NCI-H748 treated with DMSO at 0.1 percent for 48 hours (cell line): ENCODE results near the gene SLC7A6OS.
"Not testable (repeated sequence)": the region's sequence is repeated elsewhere in the genome, so short reads cannot be mapped to it uniquely, and the experiment has no call there.

ENCODE experiments used
- DNase-seq: peaks from one replicate; lab custom pipeline; 2025; lab: John Stamatoyannopoulos, UW

The SLC7A6OS gene

GRCh38 chr16:68298907-68299561 is 11.7 kb downstream of the SLC7A6OS start:
- no peak for DNase-seq

DNA sequence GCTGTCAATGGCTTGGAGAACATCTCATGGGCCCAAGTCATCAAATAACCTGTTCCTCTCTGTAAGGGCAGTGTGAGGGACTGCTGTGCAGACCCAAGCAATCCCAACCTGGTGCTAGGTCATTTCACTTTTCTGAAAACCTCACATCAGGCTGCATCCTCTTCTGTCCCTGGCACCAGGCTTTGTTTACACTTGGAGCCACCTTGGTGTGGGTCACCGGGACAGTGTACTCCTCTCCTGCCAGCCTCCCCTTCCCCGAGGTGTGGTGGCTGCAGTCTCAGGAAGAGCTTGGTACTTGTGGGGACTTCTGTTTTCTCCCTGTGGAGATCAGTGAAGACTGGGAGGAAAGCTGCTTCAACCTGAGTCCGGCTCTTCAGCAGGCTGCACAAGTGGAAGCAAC is 12.4 kb downstream of the SLC7A6OS start:
- no peak for DNase-seq

DNA sequence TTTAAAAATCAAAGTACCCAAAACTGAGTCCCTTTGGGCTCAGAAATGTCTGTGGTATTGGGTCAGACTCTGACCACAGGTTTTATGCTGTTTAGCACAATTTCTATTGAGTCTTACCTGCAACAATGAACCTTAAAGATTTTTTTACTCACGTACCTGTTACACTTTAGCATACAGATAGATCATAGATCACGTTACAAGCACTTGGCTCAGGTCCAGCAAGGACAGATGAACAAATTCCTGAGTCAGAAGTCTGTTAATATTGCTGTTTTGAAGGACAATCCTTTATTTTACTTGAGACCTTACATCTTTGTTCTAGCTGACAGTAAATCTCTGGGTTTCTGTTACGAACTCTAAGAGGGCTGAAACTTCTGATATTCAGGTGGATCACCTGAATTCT is 12.8 kb downstream of the SLC7A6OS start:
- no peak for DNase-seq

- DNase-seq, result no peak
These were observed 14.1 kb downstream of the SLC7A6OS start for GRCh38 chr16:68296693-68297092.

DNA sequence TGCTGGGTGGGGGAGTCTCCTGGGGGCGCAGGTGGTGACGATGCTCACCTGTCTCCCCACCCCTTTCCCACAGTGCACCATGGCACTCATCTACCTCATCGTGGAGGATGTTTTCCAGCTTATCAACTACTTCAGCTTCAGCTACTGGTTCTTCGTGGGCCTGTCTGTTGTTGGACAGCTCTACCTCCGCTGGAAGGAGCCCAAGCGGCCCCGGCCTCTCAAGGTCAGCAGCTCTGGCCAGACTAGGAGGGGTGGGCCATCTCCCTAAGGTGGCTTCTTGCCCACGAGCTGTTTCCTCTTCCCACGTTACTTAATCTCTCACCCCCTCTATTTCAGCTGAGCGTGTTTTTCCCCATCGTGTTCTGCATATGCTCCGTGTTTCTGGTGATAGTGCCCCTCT is 14.5 kb downstream of the SLC7A6OS start:
- DNase-seq, result no peak

GRCh38 chr16:68292425-68292824 is 18.3 kb downstream of the SLC7A6OS start:
- no peak for DNase-seq

GRCh38 chr16:68291227-68291626 is 19.5 kb downstream of the SLC7A6OS start:
- no peak for DNase-seq

GRCh38 chr16:68290450-68290849 is 20.3 kb downstream of the SLC7A6OS start:
- DNase-seq, result no peak

DNA sequence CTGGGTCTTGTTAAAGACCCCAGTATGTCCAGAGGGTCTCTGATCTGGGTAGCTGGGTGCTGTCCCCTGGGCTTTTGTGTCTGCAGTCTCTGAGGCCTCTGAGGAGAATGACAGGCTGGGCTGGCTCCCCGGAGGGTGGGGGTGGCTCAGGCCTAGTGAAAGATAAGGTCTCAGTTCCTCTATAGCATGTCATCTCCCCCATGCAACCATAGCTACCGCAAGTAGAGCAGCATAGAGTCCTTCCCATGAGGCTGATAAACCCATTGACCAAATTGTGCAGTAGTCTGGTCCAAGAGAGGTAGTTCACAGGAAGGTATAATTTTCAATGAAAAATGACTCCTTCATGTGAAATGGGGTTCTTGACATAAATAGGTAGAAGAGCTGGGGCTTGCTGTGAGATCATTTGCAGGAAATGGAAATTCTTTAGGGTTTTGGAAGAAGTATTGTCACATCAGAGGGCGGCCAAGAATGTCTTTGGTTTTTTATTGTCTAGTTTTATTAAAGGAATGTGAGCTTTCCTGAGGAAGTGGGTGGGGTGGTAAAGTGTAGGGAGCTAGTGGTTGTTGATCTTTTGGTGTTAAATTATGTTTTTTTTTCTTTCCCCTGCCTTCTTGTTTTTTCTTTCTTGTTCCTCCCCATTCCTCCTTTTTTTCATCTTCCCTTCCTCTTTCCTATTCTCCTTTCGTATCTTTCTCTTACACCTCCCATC is 21.0 kb downstream of the SLC7A6OS start:
- DNase-seq, result no peak

DNA sequence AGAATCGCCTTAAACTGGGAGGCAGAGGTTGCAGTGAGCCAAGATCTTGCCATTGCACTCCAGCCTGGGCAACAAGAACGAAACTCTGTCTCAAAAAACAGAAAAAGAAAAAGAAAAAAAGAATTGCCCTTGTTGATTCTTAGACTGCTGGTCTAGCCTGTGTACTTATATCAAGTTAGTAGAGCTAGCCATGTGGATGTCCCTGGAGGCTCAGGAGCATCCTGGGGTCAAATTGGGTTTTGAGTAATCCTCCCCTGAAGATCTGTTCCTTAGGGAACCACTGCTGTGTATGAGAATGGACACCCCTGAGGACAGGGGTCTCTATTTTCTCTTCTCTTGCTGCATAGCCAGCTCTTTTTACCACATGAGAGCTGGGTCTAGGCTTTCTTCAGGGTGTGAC is 21.5 kb downstream of the SLC7A6OS start:
- DNase-seq, result no peak

DNA sequence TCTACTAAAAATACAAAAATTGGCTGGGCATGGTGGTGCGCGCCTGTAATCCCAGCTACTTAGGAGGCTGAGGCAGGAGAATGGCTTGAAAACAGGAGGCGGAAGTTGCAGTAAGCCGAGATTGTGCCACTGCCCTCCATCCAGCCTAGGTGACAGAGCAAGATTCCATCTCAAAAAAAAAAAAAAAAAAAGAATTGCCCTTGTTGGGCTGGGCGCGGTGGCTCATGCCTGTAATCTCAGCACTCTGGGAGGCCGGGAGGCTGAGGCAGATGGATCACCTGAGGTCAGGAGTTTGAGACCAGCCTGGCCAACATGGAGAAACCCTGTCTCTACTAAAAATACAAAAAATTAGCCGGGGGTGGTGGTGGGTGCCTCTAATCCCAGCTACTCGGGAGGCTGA is 21.9 kb downstream of the SLC7A6OS start:
- not testable (repeated sequence) for DNase-seq

DNA sequence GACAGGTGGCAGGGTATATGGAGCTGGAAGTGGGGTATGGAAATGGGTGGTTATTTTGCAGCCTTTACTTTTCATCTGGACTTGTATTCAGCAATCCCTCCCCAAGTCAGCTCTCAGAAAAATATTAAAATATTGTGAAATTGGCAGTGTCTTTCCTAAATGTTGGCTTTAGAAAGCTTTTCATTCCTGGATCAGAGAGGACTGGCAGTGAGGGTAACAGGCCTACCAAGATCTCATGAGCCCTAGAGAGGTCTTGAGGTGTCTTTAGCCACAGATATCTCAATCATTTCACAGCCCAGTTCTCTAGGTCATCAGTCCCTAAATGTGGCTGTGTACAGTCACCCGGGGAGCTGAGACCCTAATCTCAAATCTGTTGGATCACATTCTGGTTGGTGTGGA is 22.5 kb downstream of the SLC7A6OS start:
- no peak for DNase-seq

DNA sequence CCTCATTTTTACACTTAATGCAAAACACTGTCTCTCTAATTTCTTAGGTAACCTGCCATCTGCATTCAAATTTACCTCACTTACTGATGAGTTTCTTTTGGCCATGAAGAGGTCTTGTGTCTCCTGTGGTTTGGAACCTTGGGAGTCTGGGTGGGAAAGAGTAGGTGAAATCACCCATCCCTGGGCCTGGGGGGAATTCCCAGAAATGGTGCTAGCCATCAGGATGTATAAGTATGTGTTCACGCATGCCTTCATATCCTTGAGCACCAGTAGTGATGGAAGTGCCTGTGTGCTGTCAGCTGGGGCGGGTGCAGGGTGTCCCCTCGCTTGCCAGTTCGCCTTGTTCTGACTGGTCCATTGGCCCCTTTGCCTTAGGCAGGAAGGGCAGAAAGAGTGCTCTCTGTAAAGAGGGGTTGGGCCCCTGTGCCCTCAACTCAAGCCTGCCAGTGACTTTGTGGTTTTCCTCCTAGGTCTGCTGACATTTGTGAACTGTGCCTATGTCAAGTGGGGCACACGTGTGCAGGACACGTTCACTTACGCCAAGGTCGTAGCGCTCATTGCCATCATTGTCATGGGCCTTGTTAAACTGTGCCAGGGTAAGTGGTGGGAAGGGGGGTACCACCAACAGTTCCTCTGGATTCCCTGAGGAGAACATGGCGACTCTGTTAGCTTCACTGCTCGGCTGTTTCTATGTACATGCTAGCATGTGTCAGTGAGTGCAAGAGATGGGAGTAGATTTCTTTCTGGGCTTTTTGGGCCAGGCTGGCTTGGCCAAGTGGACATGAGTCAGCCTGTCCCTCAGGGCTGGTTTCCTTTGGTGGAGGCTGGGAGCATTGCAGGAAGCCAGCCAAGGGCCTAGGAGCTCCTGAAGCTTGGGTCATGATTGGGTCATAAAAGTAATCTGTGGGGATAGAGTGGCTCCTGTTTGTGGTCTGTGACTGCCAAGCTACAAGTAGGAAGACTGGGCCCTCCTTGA is 23.2 kb downstream of the SLC7A6OS start:
- DNase-seq, result no peak

DNA sequence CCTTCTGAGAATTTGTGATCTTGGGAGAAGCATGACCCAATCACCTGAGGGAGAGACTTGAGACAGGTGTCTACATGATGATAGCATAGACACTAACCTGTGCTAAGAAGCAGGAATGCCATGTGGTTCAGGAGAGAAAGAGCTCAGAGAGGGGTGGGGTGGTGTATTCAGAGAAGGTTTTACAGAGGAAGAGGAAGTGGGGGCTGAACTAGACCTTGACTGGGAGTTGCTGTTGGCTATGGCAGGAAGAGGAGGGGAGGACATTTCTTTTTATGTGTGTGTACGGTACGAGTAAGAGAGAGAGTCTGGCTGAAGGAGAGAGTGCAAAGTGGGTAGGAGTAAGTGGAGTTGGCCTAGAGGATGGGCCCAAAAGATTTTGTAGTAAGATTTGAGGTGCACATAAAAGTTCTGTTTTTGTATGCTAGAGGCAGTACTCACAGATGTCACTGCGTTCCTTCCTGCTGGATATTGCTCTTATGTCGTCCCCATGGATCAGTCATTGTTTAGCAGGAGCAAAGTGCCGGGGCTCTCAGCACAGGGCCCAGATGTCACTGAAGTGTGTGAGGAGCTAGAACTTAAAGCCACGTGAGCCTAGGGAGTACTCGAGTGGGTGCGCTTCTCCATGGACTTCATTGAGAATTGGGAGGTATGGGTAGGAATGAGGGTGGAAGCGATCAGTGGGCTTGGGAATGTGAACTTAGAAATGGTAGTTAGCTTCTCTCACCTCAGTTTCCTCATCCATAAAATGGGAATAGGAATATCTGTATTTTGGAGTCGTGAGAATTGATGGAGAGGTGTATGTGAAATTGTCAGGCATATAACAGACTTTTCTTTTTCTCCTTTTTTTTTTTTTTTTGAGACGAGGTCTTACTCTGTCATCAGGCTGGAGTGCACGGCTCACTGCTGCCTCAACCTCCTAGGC is 24.3 kb downstream of the SLC7A6OS start:
- DNase-seq, result no peak

DNA sequence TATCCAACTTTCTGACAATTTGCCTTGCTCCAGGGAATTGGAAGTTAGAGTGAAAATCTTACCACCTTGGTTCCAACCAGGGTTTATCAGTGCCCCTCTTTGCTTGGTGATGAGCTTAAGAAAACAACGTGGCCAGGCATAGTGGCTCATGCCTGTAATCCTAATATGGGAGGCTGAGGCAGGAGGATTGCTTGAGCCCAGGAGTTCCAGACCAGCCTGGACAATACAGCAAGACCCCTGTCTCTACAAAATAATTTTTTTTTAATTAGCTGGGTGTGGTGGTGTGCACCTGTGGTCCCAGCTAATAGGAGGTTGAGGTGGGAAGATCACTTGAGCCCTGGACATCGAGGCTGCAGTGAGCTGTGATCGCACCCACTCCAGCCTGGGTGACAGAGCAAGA is 25.1 kb downstream of the SLC7A6OS start:
- no peak for DNase-seq

- no peak for DNase-seq
These were observed 25.9 kb downstream of the SLC7A6OS start for GRCh38 chr16:68284847-68285246.

GRCh38 chr16:68283801-68284598 is 26.7 kb downstream of the SLC7A6OS start:
- DNase-seq, result no peak

- DNase-seq, result no peak
These were observed 27.4 kb downstream of the SLC7A6OS start for GRCh38 chr16:68283346-68283745.

- no peak for DNase-seq
These were observed 28.7 kb downstream of the SLC7A6OS start for GRCh38 chr16:68282064-68282452.

DNA sequence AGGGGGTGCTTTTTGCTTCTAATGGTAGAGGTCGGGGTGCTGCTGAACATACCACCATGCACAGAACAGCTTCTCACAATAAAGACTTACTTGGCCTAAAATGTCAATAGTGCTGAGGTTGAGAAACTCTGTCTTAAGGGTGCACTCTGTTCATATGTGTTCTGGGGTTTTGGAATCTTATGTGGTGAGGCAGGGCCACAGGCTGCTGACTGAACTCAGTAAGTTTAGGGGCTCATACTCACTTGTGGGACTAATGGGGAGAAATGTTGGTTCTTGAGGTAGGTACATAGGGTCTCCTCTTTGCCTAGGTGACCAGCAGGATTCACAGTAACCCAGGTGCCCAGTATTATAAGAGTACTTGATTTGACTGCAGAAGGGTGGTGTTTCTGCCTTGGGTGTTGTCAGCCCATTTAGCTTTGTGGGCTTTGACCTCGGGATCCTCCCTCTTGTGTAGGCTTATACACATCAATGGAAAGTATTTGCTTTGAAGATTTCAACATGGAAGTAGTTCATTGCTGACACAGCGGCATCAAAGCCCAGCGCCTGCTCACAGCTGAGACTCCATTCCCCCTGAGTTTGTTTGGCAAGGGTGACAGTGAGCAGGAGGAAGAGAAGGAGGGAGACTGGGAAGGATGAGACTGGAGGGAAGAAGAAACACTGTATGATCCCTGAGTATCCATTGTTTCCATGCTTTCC is 29.2 kb downstream of the SLC7A6OS start:
- DNase-seq, result no peak
